GM23338 (cell line): ENCODE data around the gene STK39.

ENCODE experiments used
- CREB1 ChIP-seq: fragments of 250-450 bp; sonication (Bioruptor Pico); IDR thresholded peaks from 2 replicates; pipeline ENCODE4 v1.5.0; 2020; ENCODE audit warnings: low read depth, mild to moderate bottlenecking, moderate library complexity
- CTCF ChIP-seq, 2 experiments: fragments of 200-600 bp in 1 of 2; sonication (generic) in 1 of 2; conservative IDR thresholded peaks; 2 replicates each; pipeline versions ENCODE4 v1.5.1 to v1.6.1; 2016 to 2017; ENCODE audit warnings: antibody characterized with exemption in 2 of 2, low read depth in 2 of 2, mild to moderate bottlenecking in 2 of 2, moderate library complexity in 1 of 2
- EZH2 ChIP-seq: fragments of 200-600 bp; sonication (generic); IDR thresholded peaks from one replicate; pipeline ENCODE4 v1.8.0; 2017; ENCODE audit warnings: antibody characterized with exemption, mild to moderate bottlenecking, low read depth; ENCODE audit not compliant: unreplicated experiment
- POLR2AphosphoS5 ChIP-seq: IDR thresholded peaks from 2 replicates; pipeline ENCODE4 v1.6.1; 2016; ENCODE audit warnings: antibody characterized with exemption, low read depth

DNA sequence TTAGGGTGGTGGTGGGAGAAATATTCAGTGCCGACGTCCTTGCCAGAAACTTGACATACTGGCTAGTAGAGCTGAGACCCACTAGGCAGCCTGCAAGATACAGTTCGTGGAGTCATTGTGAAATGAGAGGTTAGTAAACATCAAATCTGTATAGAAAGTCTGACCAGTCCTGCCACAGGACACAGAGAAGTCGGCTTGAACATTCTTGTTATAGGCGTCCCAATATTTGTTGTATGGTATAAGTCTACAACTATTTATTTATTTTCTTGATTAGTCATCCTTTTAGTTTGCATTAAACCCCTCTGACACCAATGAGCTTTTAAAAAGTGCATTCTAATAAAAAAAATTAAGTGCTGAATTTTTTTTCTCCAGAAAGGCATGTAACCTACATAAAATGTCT lies 265.4 kb downstream of the STK39 start:
- TF ChIP-seq CTCF (conservative IDR thresholded peaks at IDR 0.05; ENCODE audit: low read depth in 2 of 2) = no peak
- TF ChIP-seq POLR2AphosphoS5 = no peak
- no peak for TF ChIP-seq CREB1
- TF ChIP-seq EZH2 = no peak
